NCI-H510A treated with DMSO at 0.1 percent for 48 hours (cell line): Measurements from ENCODE around the gene VDR.

ENCODE experiments used
- DNase-seq: peaks from one replicate; lab custom pipeline; 2025; lab: John Stamatoyannopoulos, UW

VDR gene

GRCh38 chr12:47930634-47931033, 25.8 kb upstream of the VDR start:
- DNase-seq = no peak

GRCh38 chr12:47927346-47927745, 22.6 kb upstream of the VDR start:
- no peak for DNase-seq

GRCh38 chr12:47921907-47922306, 17.1 kb upstream of the VDR start:
- no peak for DNase-seq

GRCh38 chr12:47920913-47921312, 16.1 kb upstream of the VDR start:
- DNase-seq = no peak

- DNase-seq = no peak
Observed at GRCh38 chr12:47913081-47913480, 8.3 kb upstream of the VDR start.

- DNase-seq = no peak
Observed at GRCh38 chr12:47912556-47912955, 7.8 kb upstream of the VDR start.

GRCh38 chr12:47910981-47911380, 6.2 kb upstream of the VDR start:
- DNase-seq = no peak

GRCh38 chr12:47910486-47910885, 5.7 kb upstream of the VDR start:
- no peak for DNase-seq

GRCh38 chr12:47909839-47910465, 5.2 kb upstream of the VDR start:
- DNase-seq = no peak

- no peak for DNase-seq
Observed at GRCh38 chr12:47908738-47909137, 3.9 kb upstream of the VDR start.

GRCh38 chr12:47907851-47908454, 3.2 kb upstream of the VDR start:
- DNase-seq = no peak

GRCh38 chr12:47903927-47904712, 674 bp downstream of the VDR start:
- no peak for DNase-seq

GRCh38 chr12:47903151-47903611, 1.6 kb downstream of the VDR start:
- DNase-seq = no peak

- DNase-seq = no peak
Observed at GRCh38 chr12:47902131-47902639, 2.6 kb downstream of the VDR start.

- DNase-seq = no peak
Observed at GRCh38 chr12:47901718-47902093, 3.1 kb downstream of the VDR start.

- DNase-seq = no peak
Observed at GRCh38 chr12:47901063-47901717, 3.6 kb downstream of the VDR start.

- peak; percentile 23 for DNase-seq
Observed at GRCh38 chr12:47900131-47901062, 4.4 kb downstream of the VDR start.

GRCh38 chr12:47899466-47899865, 5.3 kb downstream of the VDR start:
- DNase-seq = no peak

- no peak for DNase-seq
Observed at GRCh38 chr12:47896633-47897032, 8.2 kb downstream of the VDR start.

- no peak for DNase-seq
Observed at GRCh38 chr12:47896022-47896421, 8.8 kb downstream of the VDR start.

GRCh38 chr12:47894652-47895051, 10.1 kb downstream of the VDR start:
- no peak for DNase-seq
